Measurements from ENCODE around the gene ALKBH1. TPM values are rescaled to one million over a fixed set of nuclear protein-coding genes. Genes with fewer than 3 reads are reported as not detected.
"Not testable (repeated sequence)": the region's sequence is repeated elsewhere in the genome, so short reads cannot be mapped to it uniquely, and the experiment has no call there.

Gene ALKBH1
- total RNA-seq, 1 experiment from 2014 or later: 17.1 TPM

DNA sequence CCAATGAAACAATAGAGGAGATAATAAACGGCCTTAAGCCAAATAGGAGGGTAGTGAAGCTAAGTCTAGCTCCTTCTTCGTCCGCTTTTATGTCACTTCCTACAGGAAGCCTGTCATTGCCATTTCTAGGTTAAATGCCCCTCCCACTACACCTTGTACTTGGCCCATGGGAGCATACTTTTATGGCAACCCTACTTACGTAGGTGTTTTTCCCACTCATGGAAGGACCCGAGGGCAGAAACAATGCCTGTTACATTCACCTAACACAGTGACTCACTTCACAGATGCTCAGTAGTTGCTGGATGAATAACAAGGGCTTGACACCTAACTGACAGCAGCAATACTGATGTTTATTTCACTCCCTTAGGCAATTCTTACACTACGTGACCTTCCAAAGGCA is 44.5 kb downstream of the ALKBH1 start:
- TF ChIP-seq, protein P1, sequence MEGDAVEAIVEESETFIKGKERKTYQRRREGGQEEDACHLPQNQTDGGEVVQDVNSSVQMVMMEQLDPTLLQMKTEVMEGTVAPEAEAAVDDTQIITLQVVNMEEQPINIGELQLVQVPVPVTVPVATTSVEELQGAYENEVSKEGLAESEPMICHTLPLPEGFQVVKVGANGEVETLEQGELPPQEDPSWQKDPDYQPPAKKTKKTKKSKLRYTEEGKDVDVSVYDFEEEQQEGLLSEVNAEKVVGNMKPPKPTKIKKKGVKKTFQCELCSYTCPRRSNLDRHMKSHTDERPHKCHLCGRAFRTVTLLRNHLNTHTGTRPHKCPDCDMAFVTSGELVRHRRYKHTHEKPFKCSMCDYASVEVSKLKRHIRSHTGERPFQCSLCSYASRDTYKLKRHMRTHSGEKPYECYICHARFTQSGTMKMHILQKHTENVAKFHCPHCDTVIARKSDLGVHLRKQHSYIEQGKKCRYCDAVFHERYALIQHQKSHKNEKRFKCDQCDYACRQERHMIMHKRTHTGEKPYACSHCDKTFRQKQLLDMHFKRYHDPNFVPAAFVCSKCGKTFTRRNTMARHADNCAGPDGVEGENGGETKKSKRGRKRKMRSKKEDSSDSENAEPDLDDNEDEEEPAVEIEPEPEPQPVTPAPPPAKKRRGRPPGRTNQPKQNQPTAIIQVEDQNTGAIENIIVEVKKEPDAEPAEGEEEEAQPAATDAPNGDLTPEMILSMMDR (IDR thresholded peaks at IDR 0.05; ENCODE audit: insufficient read depth in 1 of 2, low read depth in 1 of 2, low read length in 1 of 2, severe bottlenecking in 1 of 2, unreplicated experiment in 1 of 2): no peak
- H3K9me3 ChIP-seq: no peaks in the 10 kb centered on the region
- no peaks in the 10 kb centered on the region for H3K4me1 Mint-ChIP-seq (ENCODE audit: low read depth, unreplicated experiment)
- H3K36me3 ChIP-seq (ENCODE audit: control insufficient read depth, insufficient read depth, low read length): no peaks in the 10 kb centered on the region
- H3K36me3 Mint-ChIP-seq (ENCODE audit: insufficient read depth, unreplicated experiment): no peaks in the 10 kb centered on the region
- H3K4me3 Mint-ChIP-seq (ENCODE audit: unreplicated experiment): no peak overlapping the region
- H3K27me3 ChIP-seq (replicated peaks; ENCODE audit: control insufficient read depth, insufficient read depth, low read length): no peaks in the 10 kb centered on the region
- no peaks in the 10 kb centered on the region for H3K27me3 Mint-ChIP-seq (ENCODE audit: insufficient read depth, unreplicated experiment)
- BruUV-seq (replicated peaks): no TSS peak
- ChIA-PET POLR2A (no interaction called here), CTCF (no interaction called here)
- no peak overlapping the region for H3K4me3 ChIP-seq (ENCODE audit: low read depth, low read length)
- H3K27ac Mint-ChIP-seq (ENCODE audit: unreplicated experiment): no peak overlapping the region
- no peaks in the 10 kb centered on the region for H3K9me3 Mint-ChIP-seq (ENCODE audit: unreplicated experiment)
- DNase-seq: no peak
- no peaks in the 10 kb centered on the region for H3K4me1 ChIP-seq
- intact Hi-C loops (cut with micrococcal nuclease; ENCODE audit: unreplicated experiment): no loop called here

DNA sequence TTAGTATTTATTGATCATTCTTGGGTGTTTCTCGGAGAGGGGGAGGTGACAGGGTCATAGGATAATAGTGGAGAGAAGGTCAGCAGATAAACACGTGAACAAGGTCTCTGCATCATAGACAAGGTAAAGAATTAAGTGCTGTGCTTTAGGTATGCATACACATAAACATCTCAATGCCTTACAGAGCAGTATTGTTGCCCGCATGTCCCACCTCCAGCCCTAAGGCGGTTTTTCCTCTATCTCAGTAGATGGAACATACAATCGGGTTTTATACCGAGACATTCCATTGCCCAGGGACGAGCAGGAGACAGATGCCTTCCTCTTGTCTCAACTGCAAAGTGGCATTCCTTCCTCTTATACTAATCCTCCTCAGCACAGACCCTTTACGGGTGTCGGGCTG is 46.3 kb downstream of the ALKBH1 start:
- H3K9me3 Mint-ChIP-seq (ENCODE audit: unreplicated experiment); H3K4me1 ChIP-seq; CTCF ChIA-PET; H3K4me3 Mint-ChIP-seq (ENCODE audit: unreplicated experiment); H3K36me3 Mint-ChIP-seq (ENCODE audit: insufficient read depth, unreplicated experiment); DNase-seq; H3K36me3 ChIP-seq (ENCODE audit: control insufficient read depth, insufficient read depth, low read length); H3K27me3 ChIP-seq (replicated peaks; ENCODE audit: control insufficient read depth, insufficient read depth, low read length); H3K27ac Mint-ChIP-seq (ENCODE audit: unreplicated experiment); H3K4me1 Mint-ChIP-seq (ENCODE audit: low read depth, unreplicated experiment); H3K9me3 ChIP-seq; intact Hi-C loops (cut with micrococcal nuclease; ENCODE audit: unreplicated experiment); H3K27me3 Mint-ChIP-seq (ENCODE audit: insufficient read depth, unreplicated experiment); H3K4me3 ChIP-seq (ENCODE audit: low read depth, low read length); POLR2A ChIA-PET; BruUV-seq (replicated peaks): not testable (repeated sequence)

DNA sequence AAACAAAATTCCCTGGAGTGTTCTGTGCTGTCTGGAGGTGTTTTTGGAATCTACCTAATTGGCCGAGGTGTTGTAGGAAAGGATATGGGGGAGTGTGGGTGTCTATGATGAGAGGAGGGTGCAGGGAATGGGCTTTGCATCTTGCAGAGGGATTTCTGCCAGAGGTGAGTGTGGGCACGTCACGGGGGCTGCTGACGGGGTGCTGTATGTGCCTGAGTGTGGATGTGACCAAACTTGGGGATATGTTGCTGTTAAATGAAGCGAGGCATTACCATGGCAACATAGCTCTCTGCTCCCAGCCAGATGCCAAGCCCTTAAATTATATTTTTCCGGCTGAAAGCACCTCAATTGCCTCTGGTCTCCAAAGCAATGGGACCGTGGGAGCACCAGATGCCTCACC is 47.1 kb downstream of the ALKBH1 start:
- no peaks in the 10 kb centered on the region for H3K27me3 ChIP-seq (replicated peaks; ENCODE audit: control insufficient read depth, insufficient read depth, low read length)
- no peaks in the 10 kb centered on the region for H3K36me3 ChIP-seq (ENCODE audit: control insufficient read depth, insufficient read depth, low read length)
- H3K4me1 Mint-ChIP-seq (ENCODE audit: low read depth, unreplicated experiment): no peaks in the 10 kb centered on the region
- H3K27me3 Mint-ChIP-seq (ENCODE audit: insufficient read depth, unreplicated experiment): no peaks in the 10 kb centered on the region
- H3K9me3 Mint-ChIP-seq (ENCODE audit: unreplicated experiment): no peaks in the 10 kb centered on the region
- ChIA-PET POLR2A (no interaction called here), CTCF (no interaction called here)
- H3K4me3 Mint-ChIP-seq (ENCODE audit: unreplicated experiment): no peak overlapping the region
- intact Hi-C loops (cut with micrococcal nuclease; ENCODE audit: unreplicated experiment): no loop called here
- no peaks in the 10 kb centered on the region for H3K9me3 ChIP-seq
- H3K4me1 ChIP-seq: no peaks in the 10 kb centered on the region
- DNase-seq: no peak
- BruUV-seq (replicated peaks): no TSS peak
- H3K4me3 ChIP-seq (ENCODE audit: low read depth, low read length): no peak overlapping the region
- TF ChIP-seq, protein P1 (IDR thresholded peaks at IDR 0.05; ENCODE audit: insufficient read depth in 1 of 2, low read depth in 1 of 2, low read length in 1 of 2, severe bottlenecking in 1 of 2, unreplicated experiment in 1 of 2): no peak
- H3K36me3 Mint-ChIP-seq (ENCODE audit: insufficient read depth, unreplicated experiment): no peaks in the 10 kb centered on the region
- H3K27ac Mint-ChIP-seq (ENCODE audit: unreplicated experiment): no peak overlapping the region

DNA sequence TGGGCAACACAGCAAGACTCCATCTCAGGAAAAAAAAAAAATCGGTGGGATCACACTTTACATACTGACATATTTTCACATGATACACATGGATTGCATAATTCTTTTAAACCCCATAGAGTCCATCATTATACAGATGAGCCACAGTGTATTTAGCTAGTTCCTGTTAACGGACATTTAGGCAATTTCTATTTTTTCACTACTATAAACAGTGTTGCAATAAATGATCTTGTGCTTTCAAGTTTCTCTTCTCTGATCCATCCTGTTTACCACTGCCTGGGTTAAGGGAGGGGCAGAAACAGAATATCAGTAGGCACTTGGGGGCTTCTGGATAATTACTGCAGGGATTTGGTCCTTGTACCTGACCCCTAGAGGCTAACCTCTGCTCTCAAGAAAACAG is 48.0 kb downstream of the ALKBH1 start:
- H3K27me3 Mint-ChIP-seq (ENCODE audit: insufficient read depth, unreplicated experiment): no peaks in the 10 kb centered on the region
- CTCF ChIA-PET: interaction anchor here (0.6 kb wide), 1 partner anchor 23 kb away, joined by 4 read pairs; no protein-coding TSS in a partner anchor
- no peaks in the 10 kb centered on the region for H3K36me3 ChIP-seq (ENCODE audit: control insufficient read depth, insufficient read depth, low read length)
- no peak overlapping the region for H3K4me3 Mint-ChIP-seq (ENCODE audit: unreplicated experiment)
- intact Hi-C loops (cut with micrococcal nuclease; ENCODE audit: unreplicated experiment): loop anchor here (5.0 kb wide), 2 partner anchors 142 to 937 kb away; partner anchors contain the start of gene ADCK1
- no peak overlapping the region for H3K27ac Mint-ChIP-seq (ENCODE audit: unreplicated experiment)
- POLR2A ChIA-PET: no interaction called here
- DNase-seq: no peak
- H3K36me3 Mint-ChIP-seq (ENCODE audit: insufficient read depth, unreplicated experiment): no peaks in the 10 kb centered on the region
- no peaks in the 10 kb centered on the region for H3K4me1 ChIP-seq
- H3K4me3 ChIP-seq (ENCODE audit: low read depth, low read length): no peak overlapping the region
- H3K4me1 Mint-ChIP-seq (ENCODE audit: low read depth, unreplicated experiment): peaks cover 5% of the 10 kb centered on the region
- no TSS peak for BruUV-seq (replicated peaks)
- no peaks in the 10 kb centered on the region for H3K27me3 ChIP-seq (replicated peaks; ENCODE audit: control insufficient read depth, insufficient read depth, low read length)
- no peaks in the 10 kb centered on the region for H3K9me3 ChIP-seq
- no peaks in the 10 kb centered on the region for H3K9me3 Mint-ChIP-seq (ENCODE audit: unreplicated experiment)
- TF ChIP-seq, protein P1 (IDR thresholded peaks at IDR 0.05; ENCODE audit: insufficient read depth in 1 of 2, low read depth in 1 of 2, low read length in 1 of 2, severe bottlenecking in 1 of 2, unreplicated experiment in 1 of 2): no peak
